Ammon's horn (tissue), 1 donor: ENCODE measurements around the gene WDR3.
"Not testable (repeated sequence)": the region's sequence is repeated elsewhere in the genome, so short reads cannot be mapped to it uniquely, and the experiment has no call there.

ENCODE experiments used
- DNase-seq: peaks from one replicate; pipeline ENCODE4 v3.0.0-alpha.2; 2016; ENCODE audit warnings: low spot score

The WDR3 gene

GRCh38 chr1:117929343-117930172, at the start of gene WDR3, which contains the start of gene GDAP2:
TSS of gene WDR3 (plus strand) at chr1:117929739. CDS start at chr1:117933320, 3,581 bp downstream.
TSS of gene GDAP2 (minus strand) at chr1:117929621. CDS start at chr1:117920357, 9,264 bp downstream.
- DNase-seq, result peak; percentile 98

GRCh38 chr1:117883616-117884015, 45.9 kb upstream of the WDR3 start:
- no peak for DNase-seq

GRCh38 chr1:117886101-117886795, 43.3 kb upstream of the WDR3 start:
- DNase-seq, result no peak

DNA sequence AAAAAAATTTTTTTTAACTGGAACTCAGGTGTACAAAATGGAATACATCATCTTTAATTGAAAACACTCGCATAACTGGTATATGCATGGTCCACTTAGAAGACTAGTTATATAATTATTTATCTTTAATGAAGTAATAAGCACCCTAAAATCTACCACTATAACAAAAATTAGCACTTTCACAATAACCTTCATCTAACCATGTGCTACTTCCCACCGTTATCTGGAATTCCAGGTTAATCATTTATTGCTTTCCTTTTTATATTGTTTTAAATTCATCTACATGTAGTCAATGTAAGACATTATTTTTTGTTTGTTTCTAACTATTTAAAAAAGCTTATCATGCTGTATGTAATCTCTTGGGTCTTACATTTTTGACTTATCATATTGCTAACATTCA, 39.1 kb upstream of the WDR3 start:
- DNase-seq, result no peak

DNA sequence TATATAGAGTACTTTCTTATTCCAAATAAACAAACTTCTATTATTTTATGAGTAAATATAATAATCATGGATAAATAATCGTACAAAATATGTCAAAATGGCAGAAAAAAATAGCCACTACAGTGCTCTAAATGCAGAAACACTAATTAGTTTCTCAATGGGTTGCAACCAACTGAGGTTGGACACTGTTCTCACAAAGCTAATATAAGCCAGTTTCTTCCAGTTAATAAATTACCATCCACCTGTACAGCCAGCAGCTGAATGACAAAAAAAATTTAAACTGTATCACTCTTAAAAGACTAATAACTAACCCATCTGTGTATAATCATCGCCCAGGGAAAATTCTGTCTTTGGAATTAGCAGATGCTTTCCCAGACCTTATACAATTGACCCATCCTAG, 37.0 kb upstream of the WDR3 start:
- DNase-seq, result no peak

DNA sequence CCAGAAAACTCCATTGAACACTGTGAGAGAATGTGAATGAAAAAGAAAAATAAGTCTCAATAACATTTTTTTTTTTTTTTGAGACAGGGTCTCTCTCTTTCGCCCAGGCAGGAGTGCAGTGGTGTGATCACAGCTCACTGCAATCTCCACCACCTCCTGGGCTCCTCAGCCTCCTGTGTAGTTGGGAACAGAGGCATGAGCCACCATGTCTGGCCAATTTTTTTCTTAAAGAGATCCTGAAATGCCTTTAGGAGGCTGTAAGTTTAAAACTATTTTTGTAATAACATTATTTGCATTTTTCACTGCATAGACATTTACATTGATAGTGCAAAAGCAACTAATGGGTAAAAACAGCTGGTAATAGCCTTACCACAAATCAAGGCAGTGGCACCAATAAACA, 35.5 kb upstream of the WDR3 start:
- no peak for DNase-seq

- DNase-seq, result peak; percentile 79
Measured at GRCh38 chr1:117895482-117896114, 33.9 kb upstream of the WDR3 start.

- no peak for DNase-seq
Measured at GRCh38 chr1:117897551-117897950, 32.0 kb upstream of the WDR3 start.

DNA sequence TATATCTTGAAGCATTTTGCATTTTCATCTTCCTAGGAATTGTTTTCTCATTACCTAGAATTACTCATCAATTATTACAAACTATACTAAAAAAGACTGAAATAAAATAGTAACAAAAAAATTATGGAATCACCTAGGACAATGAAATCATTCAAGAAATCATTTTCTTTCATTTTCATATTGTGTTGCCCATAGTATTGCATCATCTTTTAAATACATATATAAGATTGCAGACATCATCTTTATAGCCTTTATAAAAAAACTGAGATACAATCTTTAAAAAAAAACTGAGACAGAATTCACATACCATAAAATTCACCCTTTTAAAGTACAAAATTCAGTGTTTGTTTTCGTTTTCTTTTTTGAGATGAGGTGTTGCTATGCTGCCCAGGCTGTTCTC, 29.7 kb upstream of the WDR3 start:
- DNase-seq, result no peak

DNA sequence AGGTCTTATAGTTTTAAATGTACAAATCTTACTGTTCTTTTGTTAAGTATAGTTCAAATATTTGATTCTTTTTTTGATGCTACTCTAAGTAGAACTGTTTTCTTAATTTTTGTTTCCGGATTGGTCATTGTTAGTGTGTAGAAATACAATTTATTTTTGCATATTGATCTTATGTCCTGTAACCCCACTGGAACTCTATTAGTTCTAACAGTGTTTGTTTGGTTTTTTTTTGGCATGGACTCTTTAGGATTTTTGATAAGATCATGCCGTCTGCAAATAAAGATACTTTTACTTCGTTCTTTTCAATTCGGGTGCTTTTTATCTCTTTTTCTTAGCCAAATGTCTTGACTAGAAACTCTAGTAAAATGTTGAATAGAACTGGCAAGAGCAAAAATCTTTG, 26.6 kb upstream of the WDR3 start:
- no peak for DNase-seq

- DNase-seq, result no peak
Measured at GRCh38 chr1:117904485-117904884, 25.1 kb upstream of the WDR3 start.

DNA sequence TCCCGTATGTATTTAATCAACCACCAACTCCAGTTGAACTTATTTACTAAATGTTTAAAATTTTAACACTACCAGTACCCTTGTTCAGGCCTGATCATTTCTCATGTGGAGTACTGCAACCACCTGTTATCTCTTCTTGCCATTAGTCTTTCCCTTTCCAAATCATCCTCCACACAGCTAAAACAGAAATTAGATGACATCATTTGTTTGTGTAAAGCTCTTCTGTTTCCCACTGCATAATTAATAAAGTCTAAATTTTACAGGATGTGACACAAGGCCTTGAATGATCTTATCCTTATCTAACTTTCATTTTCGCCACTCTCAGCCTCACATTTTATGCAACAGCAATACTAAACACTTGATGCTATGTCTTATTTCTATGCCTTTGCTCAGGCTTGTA, 24.5 kb upstream of the WDR3 start:
- DNase-seq, result peak; percentile 17

DNA sequence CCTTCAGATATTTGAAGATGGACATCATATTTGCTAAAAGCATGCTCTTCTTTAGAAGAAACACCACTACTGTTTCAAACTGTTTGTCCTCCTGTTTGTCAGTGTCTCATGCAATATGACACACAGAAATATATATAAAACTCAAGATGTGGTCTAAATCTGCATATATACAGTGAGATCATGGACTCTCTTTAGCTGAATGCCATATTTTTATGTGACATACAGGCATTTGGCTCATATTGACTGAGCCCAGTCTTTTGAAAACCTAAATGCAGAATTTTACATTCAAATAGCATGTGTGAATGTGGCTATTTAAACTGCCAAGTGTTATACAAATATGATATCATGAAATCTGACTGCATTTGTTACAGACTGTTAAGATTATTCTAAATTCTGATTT, 18.5 kb upstream of the WDR3 start:
- DNase-seq, result no peak

GRCh38 chr1:117919376-117919775, 10.2 kb upstream of the WDR3 start:
- no peak for DNase-seq

DNA sequence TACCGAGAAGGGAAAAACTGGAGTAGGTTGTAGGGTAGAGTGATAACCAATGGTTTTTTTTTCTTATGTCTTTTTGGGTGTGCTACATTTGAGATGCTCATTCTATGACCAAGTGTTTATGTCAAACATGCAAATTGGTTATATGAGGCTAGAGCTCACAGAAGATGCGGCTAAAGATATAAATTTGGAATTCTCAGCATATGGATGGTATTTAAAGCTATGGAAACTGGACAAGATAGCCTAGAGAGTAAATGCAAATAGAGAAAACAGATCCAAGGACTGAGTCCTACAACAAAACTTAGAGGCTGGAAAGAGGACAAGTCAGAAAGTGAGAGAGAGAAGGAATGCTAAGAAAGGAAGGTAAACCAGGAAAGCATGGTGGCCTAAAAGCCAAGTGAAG, 7.5 kb upstream of the WDR3 start:
- no peak for DNase-seq

GRCh38 chr1:117922717-117923116, 6.8 kb upstream of the WDR3 start:
- DNase-seq, result not testable (repeated sequence)

DNA sequence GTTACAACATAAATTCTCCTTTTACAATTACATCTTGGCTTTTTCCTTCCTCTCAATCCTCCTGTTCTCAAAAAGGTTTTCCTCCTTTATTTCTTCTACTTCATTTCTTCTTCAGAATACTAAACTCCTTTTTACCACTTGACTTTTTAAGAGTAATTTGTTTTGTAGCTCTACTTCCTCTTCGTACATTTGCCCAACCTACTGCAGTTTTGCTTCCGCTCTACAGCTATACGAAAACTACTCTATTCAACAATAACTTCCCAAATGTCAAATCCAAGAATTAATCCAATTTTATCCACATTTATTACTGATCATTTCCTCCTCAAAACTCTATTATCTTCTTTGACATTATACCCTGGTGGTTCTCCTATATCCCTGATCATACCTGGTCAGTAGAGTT, 3.6 kb upstream of the WDR3 start:
- peak; percentile 12 for DNase-seq

DNA sequence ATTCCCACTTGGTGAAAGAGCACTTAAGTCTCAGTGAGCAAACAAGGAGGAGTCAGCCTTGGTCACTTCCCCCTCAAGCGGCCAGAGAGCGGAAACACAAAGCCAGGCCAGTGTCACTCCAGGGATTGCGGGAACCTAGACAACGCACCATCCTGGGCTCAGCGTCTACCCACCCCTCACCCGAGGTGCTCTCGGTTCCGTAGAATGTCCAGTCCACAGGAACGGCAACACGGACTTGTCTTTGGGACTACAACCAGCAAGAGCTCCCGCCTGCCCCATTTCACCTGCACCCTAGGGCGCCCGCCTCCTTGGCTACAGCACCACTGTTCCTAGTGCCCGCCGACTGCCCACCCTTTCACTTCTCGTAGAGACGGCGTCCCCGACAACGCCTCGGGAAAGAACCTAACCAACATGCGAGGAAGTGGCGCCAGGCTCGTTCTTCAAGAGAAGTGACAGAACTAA, 627 bp upstream of the WDR3 start:
- DNase-seq, result peak; percentile 69

GRCh38 chr1:117930173-117930447, 571 bp downstream of the WDR3 start:
- DNase-seq, result no peak

DNA sequence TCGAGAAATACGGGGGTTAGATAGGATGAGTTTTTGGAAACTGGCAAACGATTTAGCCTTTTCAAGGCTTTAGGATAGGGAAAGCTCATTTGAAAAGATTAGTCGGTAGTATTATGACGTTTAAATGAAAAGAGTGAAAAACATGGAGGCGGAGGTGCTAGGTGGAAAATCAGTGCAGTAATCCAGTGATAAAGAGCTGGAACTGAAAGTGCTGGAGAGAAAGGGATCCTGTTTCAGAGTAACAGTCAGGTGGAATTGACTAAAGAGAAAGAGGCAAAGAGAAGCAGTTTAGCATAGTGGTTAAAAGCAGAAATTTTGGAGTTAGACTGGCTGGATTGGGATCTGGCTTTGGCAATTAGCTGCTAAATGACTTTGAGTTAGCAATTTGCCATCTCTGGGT, 945 bp downstream of the WDR3 start:
- DNase-seq, result peak; percentile 2

- DNase-seq, result no peak
Measured at GRCh38 chr1:117932576-117932975, 3.0 kb downstream of the WDR3 start.

DNA sequence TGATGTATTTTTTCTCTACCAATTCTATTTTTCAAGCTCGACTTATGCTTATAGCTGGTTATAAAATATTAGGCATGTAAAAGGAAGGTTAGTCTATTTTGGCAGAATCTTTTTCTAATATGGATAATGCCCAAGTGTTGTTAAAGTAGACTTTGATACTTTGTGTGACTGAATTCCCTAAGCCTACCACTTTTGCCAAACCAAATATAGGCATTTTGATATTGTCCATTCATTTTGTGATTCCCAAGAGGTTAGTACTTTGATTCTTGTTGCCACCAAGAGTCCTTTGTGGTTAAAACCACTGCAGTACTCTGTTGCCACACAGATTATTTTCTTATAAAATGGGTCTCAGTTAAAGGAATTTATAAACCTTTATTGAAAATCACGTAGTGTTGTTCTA, 4.2 kb downstream of the WDR3 start:
- no peak for DNase-seq

GRCh38 chr1:117942293-117942692, 12.8 kb downstream of the WDR3 start:
- DNase-seq, result no peak
